GM06990 (cell line): ENCODE data around the gene AKR1E2.
A peak's percentile ranks its signal among the peaks of the same experiment; 100 is the strongest.

Source experiments
- DNase-seq: peaks from one replicate; pipeline ENCODE4 v3.0.0-alpha.2; 2011; ENCODE audit not compliant: insufficient read length; ENCODE audit errors: extremely low read depth
- H3K27me3 ChIP-seq: replicated peaks from 2 replicates; pipeline ENCODE4 v1.6.0; 2011; ENCODE audit warnings: low read length; ENCODE audit not compliant: control insufficient read depth, insufficient read depth
- H3K36me3 ChIP-seq: 2 replicates; pipeline ENCODE4 v1.5.1; 2011; ENCODE audit warnings: low read length; ENCODE audit not compliant: control insufficient read depth, insufficient read depth
- H3K4me3 ChIP-seq: replicated peaks from 2 replicates; pipeline ENCODE4 v1.5.1; 2011; ENCODE audit warnings: low read depth, mild to moderate bottlenecking, control low read depth, low read length
- TF ChIP-seq, protein P1 (sequence below): IDR thresholded peaks from 2 replicates; pipeline ENCODE4 v1.5.1; 2011; ENCODE audit warnings: low read length, control low read depth, mild to moderate bottlenecking, inconsistent platforms; ENCODE audit not compliant: insufficient read depth, poor library complexity, severe bottlenecking

Gene AKR1E2

DNA sequence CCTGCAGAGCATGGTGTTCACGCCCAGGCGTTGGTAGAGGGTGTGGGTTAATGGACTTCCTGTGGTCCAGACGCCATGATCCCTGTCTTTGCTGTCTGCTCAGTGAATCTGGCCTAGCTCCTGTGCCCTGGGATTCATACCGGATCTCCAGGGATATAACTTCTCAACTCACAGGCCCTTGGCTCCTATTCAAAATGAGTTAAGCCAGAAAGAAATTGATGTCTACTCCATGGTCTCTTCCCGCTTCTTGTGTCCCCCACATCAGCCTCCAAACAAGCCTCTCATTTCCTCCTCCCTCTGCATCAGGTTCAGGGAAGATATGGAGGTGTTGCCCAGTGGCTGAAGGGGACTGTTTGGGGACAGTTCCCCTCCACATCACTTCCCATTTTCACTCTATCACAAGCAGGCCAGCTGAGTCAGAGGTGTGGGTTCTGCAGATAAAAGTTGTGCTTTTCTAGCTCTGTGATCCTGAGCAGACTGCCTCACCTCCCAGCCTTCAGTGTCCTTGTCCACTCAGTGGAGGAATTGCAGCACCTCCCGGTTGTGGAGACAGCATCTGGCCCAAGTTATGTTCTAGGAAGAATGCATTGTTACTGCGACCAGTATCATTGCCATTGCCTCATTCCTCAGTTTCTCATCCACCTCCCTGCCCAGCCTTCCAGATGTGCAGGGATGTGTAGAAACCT is 22.5 kb downstream of the AKR1E2 start:
- no peak for DNase-seq
- Histone ChIP-seq H3K36me3 (no peaks in the 10 kb centered on the region), H3K27me3 (no peaks in the 10 kb centered on the region; the same call in none of the 2 replicates), H3K4me3 (no peak overlapping the region)
- TF ChIP-seq, protein P1, sequence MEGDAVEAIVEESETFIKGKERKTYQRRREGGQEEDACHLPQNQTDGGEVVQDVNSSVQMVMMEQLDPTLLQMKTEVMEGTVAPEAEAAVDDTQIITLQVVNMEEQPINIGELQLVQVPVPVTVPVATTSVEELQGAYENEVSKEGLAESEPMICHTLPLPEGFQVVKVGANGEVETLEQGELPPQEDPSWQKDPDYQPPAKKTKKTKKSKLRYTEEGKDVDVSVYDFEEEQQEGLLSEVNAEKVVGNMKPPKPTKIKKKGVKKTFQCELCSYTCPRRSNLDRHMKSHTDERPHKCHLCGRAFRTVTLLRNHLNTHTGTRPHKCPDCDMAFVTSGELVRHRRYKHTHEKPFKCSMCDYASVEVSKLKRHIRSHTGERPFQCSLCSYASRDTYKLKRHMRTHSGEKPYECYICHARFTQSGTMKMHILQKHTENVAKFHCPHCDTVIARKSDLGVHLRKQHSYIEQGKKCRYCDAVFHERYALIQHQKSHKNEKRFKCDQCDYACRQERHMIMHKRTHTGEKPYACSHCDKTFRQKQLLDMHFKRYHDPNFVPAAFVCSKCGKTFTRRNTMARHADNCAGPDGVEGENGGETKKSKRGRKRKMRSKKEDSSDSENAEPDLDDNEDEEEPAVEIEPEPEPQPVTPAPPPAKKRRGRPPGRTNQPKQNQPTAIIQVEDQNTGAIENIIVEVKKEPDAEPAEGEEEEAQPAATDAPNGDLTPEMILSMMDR: no peak

DNA sequence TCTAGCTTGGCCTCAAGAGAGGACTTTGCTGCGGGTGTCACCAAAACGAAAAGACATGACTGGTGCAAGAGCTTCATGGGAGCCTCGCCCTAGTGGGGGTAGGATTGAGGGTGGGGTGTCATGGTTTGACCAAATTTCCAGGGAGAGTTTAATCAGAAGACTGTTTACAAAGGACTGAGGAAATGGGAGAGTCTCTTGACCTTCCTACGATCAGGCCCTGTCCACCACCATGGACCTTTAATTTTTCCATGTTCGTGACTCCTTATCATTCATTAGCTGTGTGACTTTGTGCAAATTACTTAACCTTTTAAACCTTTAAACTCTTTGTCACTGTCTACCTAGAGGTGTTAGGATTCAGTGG is 23.0 kb downstream of the AKR1E2 start:
- TF ChIP-seq, protein P1: no peak
- Histone ChIP-seq H3K36me3 (no peaks in the 10 kb centered on the region), H3K4me3 (no peak overlapping the region), H3K27me3 (no peaks in the 10 kb centered on the region; the same call in none of the 2 replicates)
- DNase-seq: no peak

DNA sequence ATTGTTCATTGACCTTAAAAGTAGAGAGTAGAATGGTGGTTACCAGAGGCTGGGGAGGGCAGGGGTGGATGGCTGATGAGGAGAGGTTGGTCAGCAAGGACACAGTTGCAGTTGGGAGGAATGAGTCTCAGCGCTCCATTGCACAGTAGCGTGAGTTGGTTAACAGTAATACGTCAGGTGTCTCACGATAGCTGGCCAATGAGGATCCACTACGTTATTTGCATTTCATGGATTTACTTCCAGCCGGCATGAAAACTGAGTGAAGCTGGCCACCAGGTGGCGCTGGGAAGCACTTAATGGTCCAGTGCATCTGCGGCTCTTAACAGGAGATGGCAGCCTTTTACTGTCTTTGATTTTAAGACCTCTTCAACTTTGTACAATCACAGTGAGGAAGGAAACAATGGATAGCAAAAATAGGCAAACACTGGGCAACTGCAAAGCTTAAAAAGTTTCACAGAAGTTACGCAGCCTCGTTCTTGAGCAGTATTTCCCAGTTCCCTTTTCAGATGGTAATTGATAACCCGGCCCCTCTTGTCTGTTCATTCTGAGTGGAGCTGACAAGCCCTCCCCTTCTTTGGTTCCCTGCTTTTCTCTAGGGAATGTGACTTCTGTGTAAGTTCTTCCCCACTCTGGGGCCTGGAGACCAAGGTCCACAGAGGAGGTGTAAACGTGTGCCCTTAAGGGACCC is 23.7 kb downstream of the AKR1E2 start:
- H3K36me3 ChIP-seq: no peaks in the 10 kb centered on the region
- no peak overlapping the region for H3K4me3 ChIP-seq
- no peaks in the 10 kb centered on the region; the same call in none of the 2 replicates for H3K27me3 ChIP-seq
- peak; percentile 48 for DNase-seq
- TF ChIP-seq, protein P1: peak; percentile 95

DNA sequence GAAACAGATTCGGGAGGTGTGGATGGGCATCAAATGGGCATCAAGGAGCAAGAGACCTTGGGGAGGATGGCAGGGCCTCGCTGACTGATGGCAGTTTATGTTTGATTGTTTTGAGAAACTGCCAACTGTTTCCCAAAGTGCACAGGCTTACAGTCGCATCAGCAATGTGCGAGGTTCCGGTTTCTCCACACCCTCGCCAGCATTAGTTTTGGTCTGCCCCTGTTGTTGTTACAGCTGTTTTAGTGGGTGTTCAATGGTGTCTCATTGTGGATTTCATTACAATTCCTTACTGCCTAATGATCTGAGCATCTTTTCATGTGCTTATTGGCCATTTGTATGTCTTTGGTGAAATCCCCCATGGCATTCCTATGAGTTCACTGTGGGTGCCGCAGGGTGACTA is 24.4 kb downstream of the AKR1E2 start:
- no peak overlapping the region for H3K4me3 ChIP-seq
- no peaks in the 10 kb centered on the region; the same call in 1 of the 2 replicates for H3K27me3 ChIP-seq
- TF ChIP-seq, protein P1: no peak
- no peak for DNase-seq
- no peaks in the 10 kb centered on the region for H3K36me3 ChIP-seq

DNA sequence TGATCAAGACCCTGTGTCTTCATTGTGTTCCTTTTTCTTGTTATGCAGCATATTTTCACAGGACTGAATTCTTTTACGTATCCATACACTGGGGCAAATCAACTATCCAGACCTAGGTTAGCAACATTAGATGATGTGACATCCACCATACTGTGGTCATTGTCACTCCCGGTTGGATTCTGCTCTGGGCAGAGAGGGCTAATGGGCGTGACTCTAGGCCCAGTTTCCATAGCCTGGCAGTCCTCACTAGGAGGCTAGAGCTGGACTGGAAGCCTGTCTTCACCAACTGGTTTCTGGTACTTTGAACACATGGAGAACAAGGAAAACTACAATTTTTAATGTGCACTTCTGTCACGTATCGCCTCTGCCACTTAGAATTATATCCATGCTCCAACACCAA is 25.2 kb downstream of the AKR1E2 start:
- H3K36me3 ChIP-seq: no peaks in the 10 kb centered on the region
- H3K4me3 ChIP-seq: no peak overlapping the region
- DNase-seq: no peak
- no peaks in the 10 kb centered on the region; the same call in 1 of the 2 replicates for H3K27me3 ChIP-seq
- TF ChIP-seq, protein P1: no peak

DNA sequence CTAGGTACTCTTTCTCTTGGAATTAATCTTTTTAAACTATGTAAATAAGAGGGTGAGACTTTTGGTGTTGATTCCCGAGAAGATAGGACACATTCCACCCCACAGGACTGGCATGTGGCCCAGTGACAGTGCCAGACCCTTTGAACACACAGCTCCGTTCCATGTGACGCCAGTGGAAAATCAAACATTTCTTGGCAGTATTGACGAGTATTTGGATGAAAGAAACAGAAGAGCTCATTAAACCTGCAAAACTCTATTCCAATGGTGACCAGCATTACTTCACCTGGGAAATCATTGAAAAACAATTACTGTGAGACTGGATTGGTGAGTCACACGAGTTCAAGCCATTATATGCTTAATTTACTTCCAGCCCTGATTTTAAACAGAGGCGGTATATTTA is 25.8 kb downstream of the AKR1E2 start:
- Histone ChIP-seq H3K27me3 (no peaks in the 10 kb centered on the region; the same call in 1 of the 2 replicates), H3K4me3 (no peak overlapping the region), H3K36me3 (no peaks in the 10 kb centered on the region)
- no peak for DNase-seq
- TF ChIP-seq, protein P1: no peak
